Measurements from ENCODE around the gene GNL1.

DNA sequence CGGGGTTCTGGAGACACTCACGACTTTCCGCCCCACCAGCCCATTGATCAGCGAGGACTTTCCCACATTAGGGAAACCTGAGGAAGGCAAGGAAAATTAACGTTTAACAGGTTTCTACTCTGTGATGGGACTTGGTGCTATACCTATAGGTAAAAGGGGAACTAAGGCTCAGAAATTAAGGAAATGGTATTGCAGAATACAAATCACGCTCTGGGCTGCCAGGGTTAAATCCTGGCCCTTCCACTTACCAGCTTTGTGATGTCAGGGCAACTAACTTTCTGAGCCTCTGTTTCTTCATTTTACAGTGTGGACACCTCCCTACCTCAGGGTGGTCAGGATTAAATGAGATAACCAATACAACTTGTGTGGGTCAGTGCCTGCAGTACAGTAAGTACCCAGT, 8.8 kb downstream of the GNL1 start:
- no peak for TF ChIP-seq FOXJ3 (CRISPR knock-in tag; IDR thresholded peaks at IDR 0.05)
- TF ChIP-seq CTCF (IDR thresholded peaks at IDR 0.05) = no peak
- TF ChIP-seq, protein P1, sequence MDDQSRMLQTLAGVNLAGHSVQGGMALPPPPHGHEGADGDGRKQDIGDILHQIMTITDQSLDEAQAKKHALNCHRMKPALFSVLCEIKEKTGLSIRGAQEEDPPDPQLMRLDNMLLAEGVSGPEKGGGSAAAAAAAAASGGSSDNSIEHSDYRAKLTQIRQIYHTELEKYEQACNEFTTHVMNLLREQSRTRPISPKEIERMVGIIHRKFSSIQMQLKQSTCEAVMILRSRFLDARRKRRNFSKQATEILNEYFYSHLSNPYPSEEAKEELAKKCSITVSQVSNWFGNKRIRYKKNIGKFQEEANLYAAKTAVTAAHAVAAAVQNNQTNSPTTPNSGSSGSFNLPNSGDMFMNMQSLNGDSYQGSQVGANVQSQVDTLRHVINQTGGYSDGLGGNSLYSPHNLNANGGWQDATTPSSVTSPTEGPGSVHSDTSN (IDR thresholded peaks at IDR 0.05) = no peak
- no peak for TF ChIP-seq MXI1 (IDR thresholded peaks at IDR 0.05; ENCODE audit: low read depth, low read length)
- no peak for TF ChIP-seq POLR2AphosphoS5 (IDR thresholded peaks at IDR 0.05; ENCODE audit: low read depth, low read length)
- no peak for TF ChIP-seq RAD21 (IDR thresholded peaks at IDR 0.05; ENCODE audit: low read length)
- TF ChIP-seq ZBTB33 (IDR thresholded peaks at IDR 0.05; ENCODE audit: borderline replicate concordance, low read depth) = no peak
- no peak for TF ChIP-seq EP300 (IDR thresholded peaks at IDR 0.05; ENCODE audit: borderline replicate concordance in 1 of 2, low read depth in 1 of 2, low read length in 1 of 2)
- TF ChIP-seq IRF3 (IDR thresholded peaks at IDR 0.05; ENCODE audit: low read depth, low read length) = no peak
- TF ChIP-seq RCOR1 (IDR thresholded peaks at IDR 0.05; ENCODE audit: low read length) = no peak
- TF ChIP-seq SIN3A (IDR thresholded peaks at IDR 0.05; ENCODE audit: borderline replicate concordance, low read depth, low read length) = no peak
- TF ChIP-seq, protein P2, sequence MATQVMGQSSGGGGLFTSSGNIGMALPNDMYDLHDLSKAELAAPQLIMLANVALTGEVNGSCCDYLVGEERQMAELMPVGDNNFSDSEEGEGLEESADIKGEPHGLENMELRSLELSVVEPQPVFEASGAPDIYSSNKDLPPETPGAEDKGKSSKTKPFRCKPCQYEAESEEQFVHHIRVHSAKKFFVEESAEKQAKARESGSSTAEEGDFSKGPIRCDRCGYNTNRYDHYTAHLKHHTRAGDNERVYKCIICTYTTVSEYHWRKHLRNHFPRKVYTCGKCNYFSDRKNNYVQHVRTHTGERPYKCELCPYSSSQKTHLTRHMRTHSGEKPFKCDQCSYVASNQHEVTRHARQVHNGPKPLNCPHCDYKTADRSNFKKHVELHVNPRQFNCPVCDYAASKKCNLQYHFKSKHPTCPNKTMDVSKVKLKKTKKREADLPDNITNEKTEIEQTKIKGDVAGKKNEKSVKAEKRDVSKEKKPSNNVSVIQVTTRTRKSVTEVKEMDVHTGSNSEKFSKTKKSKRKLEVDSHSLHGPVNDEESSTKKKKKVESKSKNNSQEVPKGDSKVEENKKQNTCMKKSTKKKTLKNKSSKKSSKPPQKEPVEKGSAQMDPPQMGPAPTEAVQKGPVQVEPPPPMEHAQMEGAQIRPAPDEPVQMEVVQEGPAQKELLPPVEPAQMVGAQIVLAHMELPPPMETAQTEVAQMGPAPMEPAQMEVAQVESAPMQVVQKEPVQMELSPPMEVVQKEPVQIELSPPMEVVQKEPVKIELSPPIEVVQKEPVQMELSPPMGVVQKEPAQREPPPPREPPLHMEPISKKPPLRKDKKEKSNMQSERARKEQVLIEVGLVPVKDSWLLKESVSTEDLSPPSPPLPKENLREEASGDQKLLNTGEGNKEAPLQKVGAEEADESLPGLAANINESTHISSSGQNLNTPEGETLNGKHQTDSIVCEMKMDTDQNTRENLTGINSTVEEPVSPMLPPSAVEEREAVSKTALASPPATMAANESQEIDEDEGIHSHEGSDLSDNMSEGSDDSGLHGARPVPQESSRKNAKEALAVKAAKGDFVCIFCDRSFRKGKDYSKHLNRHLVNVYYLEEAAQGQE (IDR thresholded peaks at IDR 0.05; ENCODE audit: low read depth, low read length) = no peak
- no peak for TF ChIP-seq GABPA (IDR thresholded peaks at IDR 0.05; ENCODE audit: low read depth)

All from SK-N-SH (cell line).